GM19438 (cell line): ENCODE measurements around the gene SFTPD.
A peak's percentile ranks its signal among the peaks of the same experiment; 100 is the strongest.

ENCODE experiments used
- ATAC-seq: cut with Tn5 transposase; IDR thresholded peaks from one replicate; pipeline ENCODE4 v1.9.1; 2021; ENCODE audit warnings: low read depth; ENCODE audit not compliant: unreplicated experiment

SFTPD gene

GRCh38 chr10:79946271-79947082 is 2.4 kb downstream of the SFTPD start:
- no peak for ATAC-seq

DNA sequence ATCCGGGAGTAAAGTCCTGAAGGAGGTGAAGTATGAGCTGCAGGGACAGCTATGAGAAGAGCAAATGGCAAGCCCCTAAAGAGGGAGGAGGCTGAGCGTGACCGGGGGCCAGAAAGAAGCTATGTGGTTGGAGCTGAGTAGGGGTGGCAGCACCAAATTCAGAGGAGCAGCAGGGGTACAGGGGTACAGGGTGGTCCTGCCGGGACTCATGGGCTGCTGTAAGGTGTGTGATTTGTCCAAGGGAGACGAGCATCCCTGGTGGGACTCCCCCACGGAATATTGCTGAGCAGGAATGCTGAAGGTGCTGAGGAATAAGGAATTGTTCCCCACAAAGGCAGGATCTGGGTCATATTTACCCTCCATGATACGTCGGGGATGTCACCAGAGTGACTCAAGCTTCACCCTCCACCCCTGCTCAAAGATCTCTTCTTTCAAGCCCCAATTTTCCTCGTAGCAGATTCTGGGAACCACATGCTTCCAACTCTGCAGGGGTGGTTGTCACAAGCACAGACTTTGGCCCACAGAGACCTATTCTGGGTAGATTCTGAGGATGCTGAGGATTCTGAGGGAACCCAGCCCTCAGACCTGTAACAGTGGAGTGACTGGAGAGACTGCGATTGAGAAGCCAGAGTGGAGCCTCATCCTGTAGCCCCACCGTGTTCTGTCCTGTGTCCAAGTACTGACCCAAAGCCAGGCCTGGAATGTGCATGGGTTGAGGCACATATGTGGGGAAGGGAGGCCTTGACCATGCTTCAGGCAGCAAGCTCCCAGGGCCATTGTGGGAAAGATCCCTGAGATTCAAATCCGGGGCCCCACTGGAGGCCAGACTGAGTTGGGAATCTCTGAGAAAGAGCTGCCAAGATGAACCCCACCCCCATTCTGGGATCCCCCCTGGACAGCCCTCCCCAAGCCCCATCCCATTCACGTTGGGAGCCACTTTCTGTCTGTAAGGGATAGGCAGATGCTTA is 4.2 kb downstream of the SFTPD start:
- no peak for ATAC-seq

GRCh38 chr10:79943871-79944270 is 5.0 kb downstream of the SFTPD start:
- ATAC-seq, result no peak

DNA sequence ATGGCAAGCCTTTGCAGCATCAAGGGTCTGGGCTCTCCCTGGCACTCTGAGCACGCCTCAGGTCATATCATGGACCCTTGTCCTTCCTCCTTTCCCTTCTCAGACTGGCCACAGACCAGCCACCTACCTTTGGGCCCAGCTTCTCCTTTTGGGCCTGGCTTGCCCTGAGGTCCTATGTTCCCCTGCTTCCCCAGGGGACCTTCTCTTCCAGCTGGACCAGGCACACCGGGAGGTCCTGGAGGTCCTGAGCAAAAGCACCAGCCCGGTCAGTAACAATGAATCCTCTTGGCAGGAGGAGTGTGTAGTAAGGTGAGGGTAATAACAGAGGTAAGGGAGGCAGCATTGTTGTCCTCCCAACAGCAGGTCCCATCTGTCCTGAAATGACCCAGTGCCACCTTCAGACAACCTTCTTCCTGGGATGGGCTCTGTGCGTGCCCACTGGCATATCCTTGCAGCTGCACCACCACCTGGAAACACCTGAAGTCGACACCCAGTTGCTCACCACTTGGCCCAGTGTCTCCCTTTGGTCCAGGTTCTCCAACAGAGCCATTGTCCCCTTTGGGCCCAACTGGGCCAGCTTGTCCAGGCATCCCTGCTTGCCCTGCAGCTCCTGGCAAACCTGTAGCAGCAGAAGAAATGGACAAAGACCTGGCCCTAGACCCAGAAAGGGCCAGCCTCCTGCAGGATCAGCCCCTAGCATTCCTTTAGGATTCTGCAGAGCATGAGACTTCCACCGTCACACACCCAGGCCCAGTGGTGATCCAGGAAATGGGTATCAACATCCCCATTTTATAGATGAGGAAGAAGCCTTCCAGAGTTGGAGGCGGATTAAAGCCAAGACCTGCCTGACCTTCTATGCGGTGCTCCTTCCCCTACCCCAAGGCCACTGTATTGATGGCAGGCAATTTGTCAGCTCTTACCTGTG is 6.4 kb downstream of the SFTPD start:
- ATAC-seq, result no peak

- no peak for ATAC-seq
These were observed 7.2 kb downstream of the SFTPD start for GRCh38 chr10:79941585-79942210.

GRCh38 chr10:79941146-79941545 is 7.8 kb downstream of the SFTPD start:
- no peak for ATAC-seq

GRCh38 chr10:79940431-79940830 is 8.5 kb downstream of the SFTPD start:
- ATAC-seq, result no peak

DNA sequence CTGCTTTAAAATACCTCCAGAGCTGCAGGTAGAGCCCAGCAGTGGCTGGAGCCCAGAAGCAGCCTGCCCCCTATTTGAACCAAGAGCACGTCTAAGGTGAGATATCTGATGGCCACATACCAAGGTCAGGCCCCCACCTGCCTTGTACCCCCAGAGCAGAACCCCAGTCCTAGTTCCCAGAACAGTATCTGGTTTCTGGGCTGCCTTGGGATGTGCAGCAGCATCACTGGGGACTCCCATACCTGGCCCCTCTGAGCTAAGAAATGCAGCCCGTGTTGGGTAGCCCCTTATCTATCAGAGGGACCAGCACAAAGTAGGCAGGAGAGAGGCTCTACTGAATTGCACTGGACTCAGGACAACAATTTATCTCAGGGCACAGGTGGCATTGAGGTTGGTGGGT is 8.9 kb downstream of the SFTPD start:
- ATAC-seq, result no peak

DNA sequence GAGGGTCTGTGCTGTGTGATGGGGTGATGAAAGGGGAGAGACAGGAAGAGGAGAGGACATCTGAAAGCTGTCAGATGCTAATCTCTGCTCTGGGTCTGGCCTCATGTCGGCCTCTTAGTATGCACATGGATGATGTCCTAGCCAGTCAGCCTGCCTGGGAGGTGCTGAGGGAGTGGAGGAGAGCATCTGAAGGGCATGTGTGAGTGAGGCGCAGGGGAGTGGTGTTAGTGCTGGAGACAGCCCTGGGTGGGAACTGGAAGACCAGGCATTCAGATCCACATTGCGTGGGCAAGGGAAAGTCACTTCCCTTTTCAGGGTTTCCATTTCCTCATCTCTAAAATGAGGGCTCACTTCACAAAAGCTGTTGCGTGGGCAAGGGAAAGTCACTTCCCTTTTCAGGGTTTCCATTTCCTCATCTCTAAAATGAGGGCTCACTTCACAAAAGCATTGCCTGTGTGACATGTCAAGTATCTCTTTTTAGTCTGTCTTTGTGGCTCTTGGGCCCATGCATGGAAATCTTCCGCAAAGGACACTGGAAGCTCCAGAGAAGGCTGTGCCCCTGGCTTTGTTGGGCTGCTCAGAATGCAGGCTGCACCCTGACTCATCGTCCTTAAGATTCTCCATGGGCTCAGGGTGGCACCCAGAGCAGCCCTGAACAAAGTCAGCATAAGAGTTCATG is 10.0 kb downstream of the SFTPD start:
- ATAC-seq, result no peak

DNA sequence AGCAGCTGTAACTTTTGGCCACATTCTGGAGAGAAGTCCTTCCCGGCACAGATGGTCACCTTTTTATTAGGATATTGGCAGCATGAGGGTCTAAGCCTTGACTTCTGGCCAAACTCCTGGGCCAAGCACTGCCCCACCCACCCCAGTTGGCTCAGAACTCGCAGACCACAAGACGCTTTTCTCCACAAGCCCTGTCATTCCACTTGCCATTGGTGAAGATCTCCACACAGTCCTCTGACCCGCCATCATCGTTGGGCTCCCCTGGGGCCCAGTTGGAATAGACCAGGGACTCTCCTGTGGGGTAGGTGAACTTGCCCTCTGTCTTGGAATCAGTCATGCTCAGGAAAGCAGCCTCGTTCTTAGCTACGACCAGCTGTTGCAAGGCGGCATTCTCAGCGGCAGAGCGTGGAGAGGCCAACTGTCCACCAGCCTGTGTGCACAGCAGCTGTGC is 11.2 kb downstream of the SFTPD start:
- no peak for ATAC-seq

- no peak for ATAC-seq
These were observed 12.0 kb downstream of the SFTPD start for GRCh38 chr10:79936625-79937615.

DNA sequence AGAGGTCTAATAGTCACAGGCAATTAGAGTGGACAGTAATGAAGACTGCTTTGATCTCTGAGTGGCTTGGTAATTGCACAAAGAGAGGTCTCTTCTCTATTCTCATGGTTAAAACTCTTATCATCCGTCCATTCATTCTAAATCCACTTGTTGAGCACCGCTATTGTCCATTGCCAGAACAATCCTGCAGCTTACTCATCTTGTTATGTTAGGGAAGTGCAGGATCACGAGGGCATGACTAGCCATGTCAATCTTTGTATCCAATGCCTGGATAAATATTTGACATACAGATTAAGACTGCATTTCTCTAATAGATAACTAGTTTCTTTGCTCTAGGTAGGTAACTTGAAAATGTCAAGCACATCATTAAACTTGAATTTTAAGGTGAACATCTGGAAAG is 14.9 kb downstream of the SFTPD start:
- no peak for ATAC-seq

DNA sequence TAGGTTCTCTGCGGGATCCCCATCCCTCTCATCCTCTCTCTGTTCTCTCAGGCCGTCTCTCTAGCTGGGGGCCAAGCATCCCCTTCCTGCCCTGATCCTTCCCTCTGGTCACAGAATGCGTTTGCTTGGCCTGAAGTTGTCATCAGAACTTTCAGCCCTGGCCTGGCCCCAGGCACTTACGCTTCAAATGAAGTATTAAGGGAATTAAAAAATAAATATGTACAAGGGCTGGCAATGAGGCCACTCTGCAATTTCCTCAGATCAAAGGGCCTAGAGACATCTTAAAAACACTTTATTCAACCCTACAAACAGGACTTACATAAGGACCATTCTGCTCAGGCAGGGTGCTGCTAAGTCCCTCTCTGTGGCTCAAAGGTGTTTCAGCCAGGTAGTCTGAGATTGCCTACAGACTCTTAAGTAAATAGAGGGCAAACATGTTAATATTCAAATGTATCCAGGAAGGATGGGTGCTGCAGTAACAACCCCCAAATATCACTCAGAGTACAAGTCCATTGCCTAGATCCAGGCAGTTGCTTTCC is 16.0 kb downstream of the SFTPD start:
- ATAC-seq, result no peak

- ATAC-seq, result no peak
These were observed 16.6 kb downstream of the SFTPD start for GRCh38 chr10:79932307-79932706.

- no peak for ATAC-seq
These were observed 18.2 kb downstream of the SFTPD start for GRCh38 chr10:79930751-79931150.

- no peak for ATAC-seq
These were observed 18.6 kb downstream of the SFTPD start for GRCh38 chr10:79930267-79930666.

DNA sequence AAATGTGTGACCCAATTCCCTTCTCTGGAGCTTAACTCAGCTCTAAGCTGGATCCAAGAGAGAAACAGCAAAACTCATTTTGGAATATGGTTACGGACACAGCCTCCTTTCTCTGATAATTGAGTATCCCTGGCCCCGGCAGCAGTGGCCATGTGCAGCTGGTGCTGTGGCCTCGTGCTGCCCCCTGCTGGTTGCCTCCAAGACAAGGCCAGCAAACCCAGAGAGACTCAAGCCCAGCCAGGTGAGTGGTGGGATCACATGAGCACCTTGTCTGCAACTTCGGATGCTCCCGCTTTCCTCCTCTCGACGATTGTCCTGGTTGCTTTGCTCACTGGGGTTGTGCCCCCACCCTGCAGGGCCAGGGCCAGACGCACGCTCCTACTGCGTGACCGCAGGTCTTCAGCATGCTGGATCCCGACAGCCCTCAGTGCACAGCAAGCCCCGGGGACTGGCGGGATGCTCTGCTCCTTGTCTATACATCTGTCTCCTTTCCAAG is 19.4 kb downstream of the SFTPD start:
- peak; percentile 89 for ATAC-seq
